ENCODE measurements around the gene ZNF565.

GRCh38 chr19:36252047-36252446 lies 37.6 kb upstream of the ZNF565 start:
- TF ChIP-seq CTCF (IDR thresholded peaks at IDR 0.05) (no peak), POLR2A (IDR thresholded peaks at IDR 0.05) (no peak)

Measured in testis (tissue), 2 donors.